RWPE1 (cell line): ENCODE measurements around the gene PDIA5.

Source experiments
- CTCF ChIA-PET: fragments of 350-600 bp; sonication (Branson Sonifier 250); formaldehyde crosslinking; extraction: SDS; loops from one replicate; lab custom pipeline; 2021; lab: Yijun Ruan, JAX
- POLR2A ChIA-PET: fragments of 400-600 bp; formaldehyde crosslinking; extraction: SDS; loops from one replicate; lab custom pipeline; 2020; ENCODE audit warnings: antibody characterized with exemption; ENCODE audit not compliant: low non-redundant PET; lab: Yijun Ruan, JAX
- DNase-seq: peaks from one replicate; pipeline ENCODE4 v3.0.0; 2012; ENCODE audit warnings: low spot score
- H3K27ac ChIP-seq: fragments of 450-650 bp; 2 replicates; pipeline ENCODE4 v1.5.1; 2017
- CTCF ChIP-seq: fragments of 450-650 bp; conservative IDR thresholded peaks from 2 replicates; pipeline ENCODE4 v1.5.1; 2017; ENCODE audit warnings: low read depth, mild to moderate bottlenecking

PDIA5 gene

GRCh38 chr3:123078101-123078500 lies 11.3 kb downstream of the PDIA5 start:
- no peak for TF ChIP-seq CTCF
- H3K27ac ChIP-seq, result peak overlapping the region; percentile 20; the same call in 1 of the 2 replicates
- CTCF ChIA-PET, result interaction anchor here (0.9 kb wide), 1 partner anchor 319 kb away, joined by 3 read pairs; no protein-coding TSS in a partner anchor
- no peak for DNase-seq
- POLR2A ChIA-PET, result no interaction called here

GRCh38 chr3:123080864-123081562 lies 14.2 kb downstream of the PDIA5 start:
- CTCF ChIA-PET, result no interaction called here
- H3K27ac ChIP-seq, result no peak overlapping the region
- no peak for TF ChIP-seq CTCF
- no peak for DNase-seq
- POLR2A ChIA-PET, result interaction anchor here (0.7 kb wide), 1 partner anchor 50 kb away, joined by 3 read pairs; no protein-coding TSS in a partner anchor

GRCh38 chr3:123081718-123082369 lies 15.0 kb downstream of the PDIA5 start:
- no peak for DNase-seq
- TF ChIP-seq CTCF, result no peak
- no peak overlapping the region for H3K27ac ChIP-seq
- POLR2A ChIA-PET, result interaction anchor here (0.7 kb wide), 1 partner anchor 50 kb away, joined by 3 read pairs; no protein-coding TSS in a partner anchor
- CTCF ChIA-PET, result no interaction called here

GRCh38 chr3:123082370-123083065 lies 15.7 kb downstream of the PDIA5 start:
- CTCF ChIA-PET, result no interaction called here
- DNase-seq, result no peak
- no peak overlapping the region for H3K27ac ChIP-seq
- POLR2A ChIA-PET, result no interaction called here
- TF ChIP-seq CTCF, result no peak

- ChIA-PET POLR2A (no interaction called here), CTCF (no interaction called here)
- no peak overlapping the region for H3K27ac ChIP-seq
- TF ChIP-seq CTCF, result no peak
- DNase-seq, result no peak
Measured at GRCh38 chr3:123083383-123084124, 16.7 kb downstream of the PDIA5 start.

GRCh38 chr3:123084192-123084591 lies 17.4 kb downstream of the PDIA5 start:
- ChIA-PET CTCF (no interaction called here), POLR2A (no interaction called here)
- no peak for TF ChIP-seq CTCF
- DNase-seq, result no peak
- no peak overlapping the region for H3K27ac ChIP-seq
